Glutamatergic neuron (in vitro differentiated cells): ENCODE results near the gene RNF212. TPM values are rescaled to one million over a fixed set of nuclear protein-coding genes. Genes with fewer than 3 reads are reported as not detected.

Source experiments
- DNase-seq: peaks from one replicate; pipeline ENCODE4 v3.0.0; 2022
- H3K27ac Mint-ChIP-seq: one replicate; pipeline ENCODE4 v1.8.0; 2020; ENCODE audit warnings: mild to moderate bottlenecking, mixed read lengths, inconsistent platforms; ENCODE audit not compliant: unreplicated experiment
- H3K27me3 Mint-ChIP-seq: one replicate; pipeline ENCODE4 v1.8.0; 2020; ENCODE audit warnings: mild to moderate bottlenecking, moderate library complexity, mixed read lengths, inconsistent platforms; ENCODE audit not compliant: unreplicated experiment
- H3K36me3 Mint-ChIP-seq: one replicate; pipeline ENCODE4 v1.8.0; 2020; ENCODE audit warnings: mild to moderate bottlenecking, mixed read lengths, inconsistent platforms; ENCODE audit not compliant: unreplicated experiment
- H3K4me1 Mint-ChIP-seq: one replicate; pipeline ENCODE4 v1.8.0; 2020; ENCODE audit warnings: mild to moderate bottlenecking, low read depth, mixed read lengths, inconsistent platforms; ENCODE audit not compliant: unreplicated experiment
- H3K4me3 Mint-ChIP-seq: one replicate; pipeline ENCODE4 v1.8.0; 2020; ENCODE audit warnings: mild to moderate bottlenecking, mixed read lengths, inconsistent platforms; ENCODE audit not compliant: unreplicated experiment
- H3K9me3 Mint-ChIP-seq: one replicate; pipeline ENCODE4 v1.8.0; 2020; ENCODE audit warnings: mild to moderate bottlenecking, moderate library complexity, mixed read lengths, inconsistent platforms; ENCODE audit not compliant: unreplicated experiment
- CTCF ChIP-seq: fragments of 200-600 bp; sonication (generic); IDR thresholded peaks from one replicate; pipeline ENCODE4 v1.5.0; 2021; ENCODE audit not compliant: partially characterized antibody, unreplicated experiment
- total RNA-seq: library from RNA; stranded (reverse); fragmentation: NEBNext Ultra II Directional; extraction: Animal tissue kit (Norgen Biotek cat#: 25700); gene quantifications from one replicate; pipeline ENCODE4 v1.2.1, GENCODE V29; 2021; ENCODE audit not compliant: unreplicated experiment

Gene RNF212
- total RNA-seq, 1 donor from 2014 or later: 11.1 TPM

- H3K27me3 Mint-ChIP-seq: peaks cover 5% of the 10 kb centered on the region
- H3K4me1 Mint-ChIP-seq: peaks cover 1% of the 10 kb centered on the region
- TF ChIP-seq CTCF: no peak
- H3K4me3 Mint-ChIP-seq: no peak overlapping the region
- no peak for DNase-seq
- no peaks in the 10 kb centered on the region for H3K36me3 Mint-ChIP-seq
- no peak overlapping the region for H3K27ac Mint-ChIP-seq
- peaks cover 5% of the 10 kb centered on the region for H3K9me3 Mint-ChIP-seq
Measured at GRCh38 chr4:1029529-1029928, 83.8 kb downstream of the RNF212 start.

- TF ChIP-seq CTCF: no peak
- peaks cover 5% of the 10 kb centered on the region for H3K27me3 Mint-ChIP-seq
- no peaks in the 10 kb centered on the region for H3K36me3 Mint-ChIP-seq
- peaks cover 5% of the 10 kb centered on the region for H3K9me3 Mint-ChIP-seq
- DNase-seq: no peak
- peaks cover 1% of the 10 kb centered on the region for H3K4me1 Mint-ChIP-seq
- H3K4me3 Mint-ChIP-seq: no peak overlapping the region
- no peak overlapping the region for H3K27ac Mint-ChIP-seq
Measured at GRCh38 chr4:1028574-1029220, 84.7 kb downstream of the RNF212 start.

- Mint-ChIP-seq H3K9me3 (peaks cover 5% of the 10 kb centered on the region), H3K27ac (no peak overlapping the region), H3K4me1 (peaks cover 1% of the 10 kb centered on the region), H3K36me3 (no peaks in the 10 kb centered on the region), H3K4me3 (no peak overlapping the region), H3K27me3 (peaks cover 5% of the 10 kb centered on the region)
- TF ChIP-seq CTCF: no peak
- no peak for DNase-seq
Measured at GRCh38 chr4:1027915-1028238, 85.5 kb downstream of the RNF212 start.

- no peak for DNase-seq
- H3K36me3 Mint-ChIP-seq: no peaks in the 10 kb centered on the region
- TF ChIP-seq CTCF: no peak
- no peak overlapping the region for H3K27ac Mint-ChIP-seq
- peaks cover 5% of the 10 kb centered on the region for H3K9me3 Mint-ChIP-seq
- H3K4me3 Mint-ChIP-seq: no peak overlapping the region
- H3K4me1 Mint-ChIP-seq: peaks cover 1% of the 10 kb centered on the region
- H3K27me3 Mint-ChIP-seq: peaks cover 5% of the 10 kb centered on the region
Measured at GRCh38 chr4:1027219-1027914, 86.0 kb downstream of the RNF212 start.

- Mint-ChIP-seq H3K4me1 (peaks cover 1% of the 10 kb centered on the region), H3K27me3 (peaks cover 5% of the 10 kb centered on the region), H3K27ac (no peak overlapping the region), H3K9me3 (peaks cover 5% of the 10 kb centered on the region), H3K36me3 (no peaks in the 10 kb centered on the region), H3K4me3 (no peak overlapping the region)
- DNase-seq: no peak
- no peak for TF ChIP-seq CTCF
Measured at GRCh38 chr4:1026115-1026514, 87.2 kb downstream of the RNF212 start.
